Small intestine (tissue), 7 donors: ENCODE measurements around the gene EEF1B2. TPM values are rescaled to one million over a fixed set of nuclear protein-coding genes. Genes with fewer than 3 reads are reported as not detected.
"Not testable (repeated sequence)": the region's sequence is repeated elsewhere in the genome, so short reads cannot be mapped to it uniquely, and the experiment has no call there.

Experiments used
- DNase-seq, 2 donors: peaks; one replicate each; pipeline versions ENCODE4 v3.0.0 to v3.0.0-alpha.2; 2013
- FAIRE-seq: peaks from 2 replicates; lab custom pipeline; 2012; peaks lifted over from hg19 to GRCh38; lab: Jason Lieb, UNC
- H3K27ac ChIP-seq, 3 donors: one replicate each; pipeline ENCODE4 v1.5.1; 2013; ENCODE audit warnings: low read length in 2 of 3, mild to moderate bottlenecking in 2 of 3, control low read depth in 1 of 3, inconsistent platforms in 1 of 3, low read depth in 1 of 3, moderate library complexity in 1 of 3
- H3K27me3 ChIP-seq, 3 donors: one replicate each; pipeline ENCODE4 v1.6.1; 2013; ENCODE audit warnings: low read length in 3 of 3, inconsistent platforms in 1 of 3; ENCODE audit not compliant: control insufficient read depth in 3 of 3, insufficient read depth in 3 of 3
- H3K36me3 ChIP-seq, 3 donors: one replicate each; pipeline ENCODE4 v1.6.1; 2013; ENCODE audit warnings: low read length in 3 of 3, inconsistent platforms in 1 of 3, low read depth in 1 of 3, mild to moderate bottlenecking in 1 of 3, moderate library complexity in 1 of 3; ENCODE audit not compliant: control insufficient read depth in 3 of 3, insufficient read depth in 2 of 3
- H3K4me1 ChIP-seq, 3 donors: one replicate each; pipeline ENCODE4 v1.6.1; 2013; ENCODE audit warnings: low read length in 2 of 3, inconsistent platforms in 1 of 3, low read depth in 1 of 3, mild to moderate bottlenecking in 1 of 3, moderate library complexity in 1 of 3; ENCODE audit not compliant: control insufficient read depth in 3 of 3, insufficient read depth in 2 of 3
- H3K4me3 ChIP-seq, 3 donors: one replicate each; pipeline ENCODE4 v1.5.1; 2013; ENCODE audit warnings: low read length in 3 of 3, control low read depth in 1 of 3, inconsistent platforms in 1 of 3, low read depth in 1 of 3, mild to moderate bottlenecking in 1 of 3, moderate library complexity in 1 of 3
- H3K9me3 ChIP-seq, 2 donors: one replicate each; pipeline ENCODE4 v1.6.1; 2013; ENCODE audit warnings: low read depth in 1 of 2, low read length in 1 of 2; ENCODE audit not compliant: control insufficient read depth in 2 of 2, insufficient read depth in 1 of 2
- WGBS, 3 donors: extraction: QIAGEN DNeasy Blood & Tissue Kit; methylation state at CpG; one replicate each; pipeline ENCODE4 v1.1.7; 2013; 5-methylcytosine and 5-hydroxymethylcytosine counted together
- polyA plus RNA-seq, 4 donors: library from polyadenylated mRNA; stranded (reverse) in 3 of 4; unstranded in 1 of 4; fragments of 200-250 nt in 3 of 4; fragments of 120-200 nt in 1 of 4; gene quantifications; one replicate each; pipeline versions ENCODE4 v1.2.1 to v1.2.3, GENCODE V29; 2013
- donor health status: healthy with polysubstance abuse.
- donor health status: control.
- donor health status: control.
- donor health status: Bipolar disorder and iron deficiency.
- donor health status: healthy.

The EEF1B2 gene
- polyA plus RNA-seq, 4 donors, result 838 to 1,515 (median 1,427) TPM

DNA sequence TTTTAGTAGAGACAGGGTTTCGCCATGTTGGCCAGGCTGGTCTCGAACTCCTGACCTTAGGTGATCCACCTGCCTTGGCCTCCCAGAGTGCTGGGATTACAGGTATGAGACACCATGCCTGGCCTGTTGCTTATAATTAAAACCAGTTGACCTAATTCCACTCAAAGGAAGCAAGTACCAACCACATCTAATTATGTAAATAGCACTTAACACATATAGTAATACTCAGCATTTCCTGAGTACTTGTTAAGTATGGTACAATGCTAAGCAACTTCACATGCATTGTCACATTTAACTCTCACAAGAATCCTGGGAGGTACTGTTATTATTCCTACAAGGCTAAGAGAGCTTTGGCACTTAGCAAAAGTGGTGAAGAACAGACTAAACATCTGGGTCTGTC lies 47.6 kb downstream of the EEF1B2 start:
- not testable (repeated sequence) for H3K27me3 ChIP-seq, H3K9me3 ChIP-seq, H3K4me3 ChIP-seq, H3K27ac ChIP-seq, H3K4me1 ChIP-seq, H3K36me3 ChIP-seq, FAIRE-seq, DNase-seq
- WGBS, 3 donors, result 88 to 97% (median 91%) methylated on average over 2 of the region's 2 CpGs

DNA sequence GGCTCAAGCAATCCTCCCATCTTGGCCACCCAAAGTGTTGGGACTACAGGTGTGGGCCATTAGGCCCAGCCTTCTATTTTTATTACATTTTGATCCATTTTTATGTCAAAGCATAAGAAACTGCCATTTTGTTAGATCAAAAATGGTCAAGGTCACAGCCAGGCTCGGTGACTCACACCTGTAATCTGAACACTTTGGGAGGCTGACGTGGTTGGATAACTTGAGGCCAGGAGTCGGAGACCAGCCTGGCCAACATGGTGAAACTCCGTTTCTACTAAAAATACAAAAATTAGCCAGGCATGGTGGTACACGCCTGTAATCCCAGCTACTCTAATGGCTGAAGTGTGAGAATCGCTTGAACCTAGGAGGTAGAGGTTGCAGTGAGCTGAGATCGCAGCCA lies 49.2 kb downstream of the EEF1B2 start:
- FAIRE-seq, result no peak
- no peaks in the 10 kb centered on the region for H3K27me3 ChIP-seq
- DNase-seq, result no peak
- no peaks in the 10 kb centered on the region for H3K36me3 ChIP-seq
- H3K9me3 ChIP-seq, result no peaks in the 10 kb centered on the region
- H3K27ac ChIP-seq, result no peak overlapping the region
- H3K4me1 ChIP-seq, result no peaks in the 10 kb centered on the region
- WGBS, 3 donors, result 70 to 89% (median 81%) methylated on average over 7 of the region's 7 CpGs
- H3K4me3 ChIP-seq, result no peak overlapping the region

DNA sequence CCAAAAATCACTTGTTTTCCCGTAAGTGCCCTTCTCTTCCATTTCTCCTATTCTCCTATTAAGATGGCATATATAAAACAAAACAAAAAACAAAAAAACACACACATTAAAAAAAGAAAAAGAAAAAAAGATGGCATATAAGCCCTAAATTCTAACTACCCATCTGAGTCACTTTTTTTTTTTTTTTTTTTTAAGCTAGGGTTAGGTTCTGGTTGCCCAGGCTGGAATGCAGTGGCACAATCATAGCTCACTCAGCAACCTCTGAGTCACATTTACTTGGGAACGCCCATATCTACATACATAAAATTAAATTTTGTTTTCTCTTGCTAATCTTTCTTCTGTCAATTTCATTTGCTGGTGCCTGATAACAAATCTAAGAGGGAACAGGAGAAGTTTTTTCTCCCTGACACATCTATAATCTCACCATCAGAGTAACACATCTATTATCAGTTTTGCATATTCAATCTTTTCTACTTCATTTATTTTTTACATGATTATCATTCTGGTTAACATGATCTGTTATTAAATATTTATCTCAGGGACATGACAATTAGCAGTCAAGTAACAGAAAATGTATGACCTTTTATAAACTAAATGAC lies 52.1 kb downstream of the EEF1B2 start:
- no peak overlapping the region for H3K27ac ChIP-seq
- H3K4me1 ChIP-seq, result no peaks in the 10 kb centered on the region
- H3K4me3 ChIP-seq, result no peak overlapping the region
- WGBS, 3 donors, result 63 to 81% (median 67%) methylated on average over 2 of the region's 2 CpGs
- peaks cover 0 to 2% (median 0%) of the 10 kb centered on the region in 3 donors for H3K27me3 ChIP-seq
- no peaks in the 10 kb centered on the region for H3K9me3 ChIP-seq
- FAIRE-seq (no peak), DNase-seq (no peak)
- H3K36me3 ChIP-seq, result no peaks in the 10 kb centered on the region

Other genes with a start within 250 kb of the EEF1B2 start
- gene INO80D, start 73.7 kb upstream of the EEF1B2 start, polyA plus RNA-seq, result 10 to 100 TPM in 1 of 4 donors, 1 to 10 TPM in 3; 1.6 to 11.6 (median 2.3) TPM
- gene NDUFS1, start 451 bp upstream of the EEF1B2 start, polyA plus RNA-seq, result 10 to 100 TPM; 33.5 to 60.5 (median 50.8) TPM
- 1 to 10 TPM in 1 of 4 donors, under 1 TPM in 3; 0.22 to 3.4 (median 0.63) TPM for gene ZDBF2, start 114.8 kb downstream of the EEF1B2 start, polyA plus RNA-seq